HepG2 (cell line): ENCODE data around the gene SLC35B1. TPM values are rescaled to one million over a fixed set of nuclear protein-coding genes. Genes with fewer than 3 reads are reported as not detected.

Source experiments
- CEBPG ChIP-seq: IDR thresholded peaks from 2 replicates; pipeline ENCODE4 v1.6.1; 2016
- ESRRA ChIP-seq: sonication (generic); formaldehyde crosslinking; IDR thresholded peaks from 2 replicates; pipeline ENCODE4 v1.5.1; 2020; ENCODE audit warnings: mild to moderate bottlenecking, low read depth, missing genetic modification reagents
- EZH2 ChIP-seq: conservative IDR thresholded peaks from 2 replicates; pipeline ENCODE4 v1.6.1; 2012; ENCODE audit warnings: mild to moderate bottlenecking, low read depth, low read length, moderate library complexity
- FOXA3 ChIP-seq: IDR thresholded peaks from 2 replicates; pipeline ENCODE4 v1.6.1; 2016; ENCODE audit warnings: missing genetic modification reagents, missing compliant biosample characterization
- GFI1 ChIP-seq: sonication (generic); formaldehyde crosslinking; IDR thresholded peaks from 2 replicates; pipeline ENCODE4 v1.5.0; 2020; ENCODE audit warnings: missing genetic modification reagents, mild to moderate bottlenecking, borderline replicate concordance
- GLI4 ChIP-seq: sonication (generic); formaldehyde crosslinking; IDR thresholded peaks from 2 replicates; pipeline ENCODE4 v1.5.1; 2020; ENCODE audit warnings: missing genetic modification reagents, mild to moderate bottlenecking, moderate library complexity, borderline replicate concordance
- HBP1 ChIP-seq: IDR thresholded peaks from 2 replicates; pipeline ENCODE4 v1.6.1; 2016; ENCODE audit warnings: low read depth, control low read depth
- HOXD1 ChIP-seq: sonication (generic); formaldehyde crosslinking; IDR thresholded peaks from 2 replicates; pipeline ENCODE4 v1.5.0; 2020; ENCODE audit warnings: missing genetic modification reagents
- MATR3 ChIP-seq: sonication (generic); formaldehyde crosslinking; IDR thresholded peaks from 2 replicates; pipeline ENCODE4 v1.4.0; 2020; ENCODE audit warnings: missing genetic modification reagents
- NCOR1 ChIP-seq: fragments of 200-600 bp; sonication (generic); IDR thresholded peaks from 2 replicates; pipeline ENCODE4 v1.7.0; 2017; ENCODE audit warnings: antibody characterized with exemption, low read length, borderline replicate concordance
- NFIC ChIP-seq: IDR thresholded peaks from 2 replicates; pipeline ENCODE4 v1.6.1; 2012; ENCODE audit warnings: mild to moderate bottlenecking, low read length, inconsistent platforms
- NFRKB ChIP-seq: fragments of 450-650 bp; IDR thresholded peaks from 2 replicates; pipeline ENCODE4 v1.6.1; 2017
- PHF5A ChIP-seq: IDR thresholded peaks from one replicate; pipeline ENCODE4 v1.6.1; 2018; ENCODE audit warnings: low read depth, missing genetic modification reagents; ENCODE audit not compliant: unreplicated experiment
- RFXANK ChIP-seq: IDR thresholded peaks from 2 replicates; pipeline ENCODE4 v1.6.1; 2016
- TBX2 ChIP-seq: sonication (generic); formaldehyde crosslinking; IDR thresholded peaks from 2 replicates; pipeline ENCODE4 v1.5.0; 2020; ENCODE audit warnings: missing genetic modification reagents, mild to moderate bottlenecking, borderline replicate concordance
- XBP1 ChIP-seq: sonication (generic); formaldehyde crosslinking; IDR thresholded peaks from 2 replicates; pipeline ENCODE4 v1.5.0; 2020; ENCODE audit warnings: missing genetic modification reagents
- ZFP36L2 ChIP-seq: sonication (generic); formaldehyde crosslinking; IDR thresholded peaks from 2 replicates; pipeline ENCODE4 v1.4.0; 2020; ENCODE audit warnings: missing genetic modification reagents
- ZNF124 ChIP-seq: sonication (generic); formaldehyde crosslinking; IDR thresholded peaks from 2 replicates; pipeline ENCODE4 v1.4.0; 2020; ENCODE audit warnings: missing genetic modification reagents
- ZNF329 ChIP-seq: sonication (generic); formaldehyde crosslinking; IDR thresholded peaks from 2 replicates; pipeline ENCODE4 v1.9.0; 2021; ENCODE audit warnings: low read depth, mild to moderate bottlenecking, missing genetic modification reagents
- ZNF333 ChIP-seq: sonication (generic); formaldehyde crosslinking; IDR thresholded peaks from 2 replicates; pipeline ENCODE4 v1.4.0; 2020; ENCODE audit warnings: mild to moderate bottlenecking, missing genetic modification reagents, borderline replicate concordance
- ZNF350 ChIP-seq: sonication (generic); formaldehyde crosslinking; IDR thresholded peaks from 2 replicates; pipeline ENCODE4 v1.4.0; 2020; ENCODE audit warnings: mild to moderate bottlenecking, low read depth, missing genetic modification reagents, borderline replicate concordance
- ZNF652 ChIP-seq: IDR thresholded peaks from 2 replicates; pipeline ENCODE4 v1.6.1; 2016; ENCODE audit warnings: low read depth, borderline replicate concordance
- ZNF710 ChIP-seq: sonication (generic); formaldehyde crosslinking; IDR thresholded peaks from 2 replicates; pipeline ENCODE4 v1.5.0; 2020; ENCODE audit warnings: mild to moderate bottlenecking, missing genetic modification reagents, borderline replicate concordance
- ZNF746 ChIP-seq: sonication (generic); formaldehyde crosslinking; IDR thresholded peaks from 2 replicates; pipeline ENCODE4 v1.8.0; 2022; ENCODE audit warnings: mild to moderate bottlenecking, missing genetic modification reagents
- ZNF773 ChIP-seq: sonication (generic); formaldehyde crosslinking; IDR thresholded peaks from 2 replicates; pipeline ENCODE4 v1.4.0; 2020; ENCODE audit warnings: missing genetic modification reagents, borderline replicate concordance
- ZSCAN9 ChIP-seq: IDR thresholded peaks from 2 replicates; pipeline ENCODE4 v1.6.1; 2016; ENCODE audit warnings: borderline replicate concordance
- polyA plus RNA-seq, 8 experiments: library from polyadenylated mRNA; depleted of rRNA in 3 of 8; stranded (reverse) in 7 of 8; unstranded in 1 of 8; fragments of >200 nt; fragmentation: Illumina TruSeq in 4 of 8; extraction: Trizol in 4 of 8; gene quantifications; 2 replicates each; pipeline versions ENCODE4 v1.2.1 to v1.2.3, GENCODE V29; 2011 to 2016; ENCODE audit warnings: low read depth in 4 of 8, missing spikeins in 1 of 8, mixed read lengths in 1 of 8; ENCODE audit not compliant: insufficient read depth in 1 of 8
- total RNA-seq, 5 experiments: library from RNA; depleted of rRNA; stranded (reverse); fragments of >200 nt; fragmentation: Illumina TruSeq; extraction: Trizol; gene quantifications; 2 replicates each; pipeline ENCODE4 v1.2.3, GENCODE V29; 2016; ENCODE audit warnings: low read depth in 1 of 5

Gene SLC35B1
- total and polyA plus RNA-seq, 2 of the 13 experiments (the other 11 are each of a cell fraction or from before 2014, with no cell fraction given): 99.6 to 113 TPM

- no peak for TF ChIP-seq ZNF350 (CRISPR knock-in tag)
- TF ChIP-seq XBP1 (CRISPR knock-in tag): no peak
- no peak for TF ChIP-seq EZH2
- TF ChIP-seq ZSCAN9 (CRISPR knock-in tag): no peak
- TF ChIP-seq ZNF652 (CRISPR knock-in tag): peak; percentile 88
- TF ChIP-seq HOXD1: no peak
- TF ChIP-seq PHF5A (CRISPR knock-in tag): no peak
- TF ChIP-seq FOXA3 (CRISPR knock-in tag): no peak
- no peak for TF ChIP-seq ESRRA (CRISPR knock-in tag)
- TF ChIP-seq CEBPG: no peak
- no peak for TF ChIP-seq RFXANK (CRISPR knock-in tag)
- no peak for TF ChIP-seq ZNF773 (CRISPR knock-in tag)
- TF ChIP-seq GFI1 (CRISPR knock-in tag): no peak
- TF ChIP-seq ZNF710 (CRISPR knock-in tag): no peak
- no peak for TF ChIP-seq ZNF746 (CRISPR knock-in tag)
- no peak for TF ChIP-seq TBX2
- peak; percentile 60; the same call in 1 of the 2 replicates for TF ChIP-seq GLI4 (CRISPR knock-in tag)
- TF ChIP-seq ZNF333 (CRISPR knock-in tag): no peak
- no peak for TF ChIP-seq ZFP36L2
- TF ChIP-seq ZNF124 (CRISPR knock-in tag): no peak
- TF ChIP-seq NFIC: no peak
- TF ChIP-seq NFRKB: no peak
- no peak for TF ChIP-seq ZNF329
- TF ChIP-seq NCOR1: 0 out of 2 replicates have a peak, but pooled peaks have one; percentile 26
- no peak for TF ChIP-seq MATR3
- no peak for TF ChIP-seq HBP1 (CRISPR knock-in tag)
These were observed 4.0 kb downstream of the SLC35B1 start (continued) for GRCh38 chr17:49703557-49704277.
